Skeletal muscle satellite cell (primary cell): ENCODE measurements around the gene ABCD1.
"Not testable (repeated sequence)": the region's sequence is repeated elsewhere in the genome, so short reads cannot be mapped to it uniquely, and the experiment has no call there.

Experiments
- H3K27me3 ChIP-seq: 2 replicates; pipeline ENCODE4 v1.7.0; 2013; ENCODE audit warnings: low read length; ENCODE audit not compliant: control insufficient read depth, insufficient read depth
- H3K36me3 ChIP-seq: 2 replicates; pipeline ENCODE4 v1.7.0; 2013; ENCODE audit warnings: mild to moderate bottlenecking, control low read depth, low read length; ENCODE audit not compliant: insufficient read depth
- H3K4me1 ChIP-seq: 2 replicates; pipeline ENCODE4 v1.7.0; 2013; ENCODE audit warnings: low read length; ENCODE audit not compliant: control insufficient read depth, insufficient read depth
- H3K4me2 ChIP-seq: 2 replicates; pipeline ENCODE4 v1.7.0; 2013; ENCODE audit warnings: mild to moderate bottlenecking, low read length
- H3K4me3 ChIP-seq: 2 replicates; pipeline ENCODE4 v1.7.0; 2013; ENCODE audit warnings: low read length
- H3K9ac ChIP-seq: 2 replicates; pipeline ENCODE4 v1.7.0; 2013; ENCODE audit warnings: mild to moderate bottlenecking, low read depth, low read length, moderate library complexity
- H3K9me3 ChIP-seq: replicated peaks from 2 replicates; pipeline ENCODE4 v1.7.0; 2013; ENCODE audit warnings: mild to moderate bottlenecking, control low read depth, low read length

ABCD1 gene

GRCh38 chrX:153722704-153723350 lies 1.8 kb upstream of the ABCD1 start:
- Histone ChIP-seq H3K4me1 (peaks cover 40% of the 10 kb centered on the region), H3K27me3 (no peaks in the 10 kb centered on the region), H3K4me3 (peak overlapping the region; percentile 79), H3K9me3 (no peaks in the 10 kb centered on the region), H3K4me2 (peak overlapping the region; percentile 89), H3K9ac (peak overlapping the region; percentile 92), H3K36me3 (peaks cover 24% of the 10 kb centered on the region)

- H3K27me3 ChIP-seq = no peaks in the 10 kb centered on the region
- peak overlapping the region; percentile 89 for H3K4me2 ChIP-seq
- H3K4me3 ChIP-seq = peak overlapping the region; percentile 79
- no peaks in the 10 kb centered on the region for H3K9me3 ChIP-seq
- H3K4me1 ChIP-seq = peaks cover 43% of the 10 kb centered on the region
- H3K9ac ChIP-seq = peak overlapping the region; percentile 92
- H3K36me3 ChIP-seq = peaks cover 24% of the 10 kb centered on the region
Observed at GRCh38 chrX:153723351-153724251, 1.1 kb upstream of the ABCD1 start.

GRCh38 chrX:153725039-153725831 lies 579 bp downstream of the ABCD1 start:
- peak overlapping the region; percentile 69 for H3K4me3 ChIP-seq
- H3K4me1 ChIP-seq = peaks cover 43% of the 10 kb centered on the region
- peak overlapping the region; percentile 65 for H3K9ac ChIP-seq
- H3K27me3 ChIP-seq = no peaks in the 10 kb centered on the region
- peak overlapping the region; percentile 85 for H3K4me2 ChIP-seq
- H3K9me3 ChIP-seq = no peaks in the 10 kb centered on the region
- peaks cover 15% of the 10 kb centered on the region for H3K36me3 ChIP-seq

- Histone ChIP-seq H3K4me1 (peaks cover 43% of the 10 kb centered on the region), H3K9ac (peak overlapping the region; percentile 60), H3K36me3 (peaks cover 10% of the 10 kb centered on the region), H3K4me2 (peak overlapping the region; percentile 85), H3K27me3 (no peaks in the 10 kb centered on the region), H3K9me3 (no peaks in the 10 kb centered on the region), H3K4me3 (peak overlapping the region; percentile 57)
Observed at GRCh38 chrX:153725832-153726285, 1.2 kb downstream of the ABCD1 start.

GRCh38 chrX:153726286-153727122 lies 1.8 kb downstream of the ABCD1 start:
- Histone ChIP-seq H3K27me3 (no peaks in the 10 kb centered on the region), H3K4me3 (peak overlapping the region; percentile 57), H3K9ac (peak overlapping the region; percentile 60), H3K9me3 (no peaks in the 10 kb centered on the region), H3K4me1 (peaks cover 43% of the 10 kb centered on the region), H3K4me2 (peak overlapping the region; percentile 85), H3K36me3 (peaks cover 8% of the 10 kb centered on the region)

GRCh38 chrX:153727123-153727931 lies 2.7 kb downstream of the ABCD1 start:
- peak overlapping the region; percentile 57 for H3K4me3 ChIP-seq
- peak overlapping the region; percentile 60 for H3K9ac ChIP-seq

GRCh38 chrX:153728095-153728494 lies 3.4 kb downstream of the ABCD1 start:
- H3K4me1 ChIP-seq = peaks cover 35% of the 10 kb centered on the region
- peak overlapping the region; percentile 85 for H3K4me2 ChIP-seq
- no peak overlapping the region for H3K9ac ChIP-seq
- no peaks in the 10 kb centered on the region for H3K27me3 ChIP-seq
- H3K4me3 ChIP-seq = no peak overlapping the region
- H3K9me3 ChIP-seq = peaks cover 3% of the 10 kb centered on the region
- peaks cover 13% of the 10 kb centered on the region for H3K36me3 ChIP-seq

More at GRCh38 chrX:153727123-153727931, 2.7 kb downstream of the ABCD1 start:
- Histone ChIP-seq H3K9me3 (peaks cover 3% of the 10 kb centered on the region), H3K36me3 (peaks cover 15% of the 10 kb centered on the region), H3K4me1 (peaks cover 41% of the 10 kb centered on the region), H3K27me3 (no peaks in the 10 kb centered on the region), H3K4me2 (peak overlapping the region; percentile 85)

GRCh38 chrX:153728951-153729631 lies 4.4 kb downstream of the ABCD1 start:
- H3K36me3 ChIP-seq = peaks cover 13% of the 10 kb centered on the region
- no peaks in the 10 kb centered on the region for H3K27me3 ChIP-seq
- no peak overlapping the region for H3K4me2 ChIP-seq
- peaks cover 3% of the 10 kb centered on the region for H3K9me3 ChIP-seq
- H3K4me1 ChIP-seq = peaks cover 35% of the 10 kb centered on the region
- H3K4me3 ChIP-seq = no peak overlapping the region
- no peak overlapping the region for H3K9ac ChIP-seq

- H3K9me3 ChIP-seq, H3K4me2 ChIP-seq, H3K27me3 ChIP-seq, H3K9ac ChIP-seq, H3K4me3 ChIP-seq: not testable (repeated sequence)
- Histone ChIP-seq H3K36me3 (peaks cover 13% of the 10 kb centered on the region), H3K4me1 (peaks cover 31% of the 10 kb centered on the region)
Observed at GRCh38 chrX:153730115-153730514, 5.5 kb downstream of the ABCD1 start.
